Measurements from ENCODE around the gene NPAS3. TPM values are rescaled to one million over a fixed set of nuclear protein-coding genes. Genes with fewer than 3 reads are reported as not detected.

Gene NPAS3
- total RNA-seq, 1 experiment from 2014 or later, result 0.36 TPM

- Histone ChIP-seq H3K4me3 (ENCODE audit: low read length) (no peak overlapping the region), H2AFZ (ENCODE audit: low read length) (no peak overlapping the region), H3F3A (ENCODE audit: low read length, unreplicated experiment) (no peaks in the 10 kb centered on the region), H3K27ac (ENCODE audit: low read length) (no peak overlapping the region), H3K9me2 (replicated peaks; ENCODE audit: low read length) (no peaks in the 10 kb centered on the region; the same call in 1 of the 2 replicates), H3K9ac (ENCODE audit: low read length) (no peak overlapping the region), H3K27me3 (ENCODE audit: low read length) (no peaks in the 10 kb centered on the region), H4K20me1 (ENCODE audit: low read length) (no peaks in the 10 kb centered on the region), H3K79me2 (ENCODE audit: low read length) (no peaks in the 10 kb centered on the region), H3K9me3 (ENCODE audit: low read length) (no peaks in the 10 kb centered on the region), H3K36me3 (ENCODE audit: low read depth, low read length) (no peaks in the 10 kb centered on the region), H3K4me2 (ENCODE audit: low read length) (no peak overlapping the region), H3K4me1 (ENCODE audit: insufficient read depth, low read length) (no peaks in the 10 kb centered on the region)
- ATAC-seq (no peak), DNase-seq (no peak)
- ChIA-PET POLR2A (ENCODE audit: unreplicated experiment) (no interaction called here), CTCF (no interaction called here)
- BruUV-seq (replicated peaks), result no TSS peak
- TF ChIP-seq EZH2phosphoT487 (IDR thresholded peaks at IDR 0.05; ENCODE audit: borderline replicate concordance, low read length), result no peak
- TF ChIP-seq EZH2 (IDR thresholded peaks at IDR 0.05; ENCODE audit: low read length, unreplicated experiment), result no peak
- TF ChIP-seq, protein P1, sequence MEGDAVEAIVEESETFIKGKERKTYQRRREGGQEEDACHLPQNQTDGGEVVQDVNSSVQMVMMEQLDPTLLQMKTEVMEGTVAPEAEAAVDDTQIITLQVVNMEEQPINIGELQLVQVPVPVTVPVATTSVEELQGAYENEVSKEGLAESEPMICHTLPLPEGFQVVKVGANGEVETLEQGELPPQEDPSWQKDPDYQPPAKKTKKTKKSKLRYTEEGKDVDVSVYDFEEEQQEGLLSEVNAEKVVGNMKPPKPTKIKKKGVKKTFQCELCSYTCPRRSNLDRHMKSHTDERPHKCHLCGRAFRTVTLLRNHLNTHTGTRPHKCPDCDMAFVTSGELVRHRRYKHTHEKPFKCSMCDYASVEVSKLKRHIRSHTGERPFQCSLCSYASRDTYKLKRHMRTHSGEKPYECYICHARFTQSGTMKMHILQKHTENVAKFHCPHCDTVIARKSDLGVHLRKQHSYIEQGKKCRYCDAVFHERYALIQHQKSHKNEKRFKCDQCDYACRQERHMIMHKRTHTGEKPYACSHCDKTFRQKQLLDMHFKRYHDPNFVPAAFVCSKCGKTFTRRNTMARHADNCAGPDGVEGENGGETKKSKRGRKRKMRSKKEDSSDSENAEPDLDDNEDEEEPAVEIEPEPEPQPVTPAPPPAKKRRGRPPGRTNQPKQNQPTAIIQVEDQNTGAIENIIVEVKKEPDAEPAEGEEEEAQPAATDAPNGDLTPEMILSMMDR (conservative IDR thresholded peaks at IDR 0.05; ENCODE audit: low read depth, low read length), result no peak
- intact Hi-C loops (cut with micrococcal nuclease), result no loop called here
These were observed 515.4 kb downstream of the NPAS3 start for GRCh38 chr14:33454022-33454595.

DNA sequence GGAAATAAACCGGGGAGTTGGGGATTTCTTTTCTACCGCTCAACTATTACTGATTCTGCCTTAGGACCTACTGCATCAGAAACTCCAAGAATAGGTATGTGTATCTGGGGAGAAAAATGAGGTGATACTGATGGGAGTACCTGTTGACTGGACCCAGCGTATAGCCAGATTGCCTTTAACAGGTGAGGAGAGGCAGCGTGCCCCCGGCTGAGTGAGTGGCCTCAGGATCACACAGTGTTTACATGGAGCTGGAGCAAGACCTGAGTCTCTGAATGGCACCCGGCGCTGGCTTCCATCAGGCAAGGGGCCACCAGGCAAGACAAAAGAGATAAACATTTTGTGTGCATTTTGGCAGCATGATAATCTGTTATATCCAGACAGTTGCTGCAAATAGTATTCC, 516.0 kb downstream of the NPAS3 start:
- ChIA-PET POLR2A (ENCODE audit: unreplicated experiment) (no interaction called here), CTCF (no interaction called here)
- Histone ChIP-seq H3K9ac (ENCODE audit: low read length) (no peak overlapping the region), H3K27ac (ENCODE audit: low read length) (no peak overlapping the region), H2AFZ (ENCODE audit: low read length) (no peak overlapping the region), H3K79me2 (ENCODE audit: low read length) (no peaks in the 10 kb centered on the region), H3K36me3 (ENCODE audit: low read depth, low read length) (no peaks in the 10 kb centered on the region), H3K4me3 (ENCODE audit: low read length) (no peak overlapping the region), H3K4me1 (ENCODE audit: insufficient read depth, low read length) (no peaks in the 10 kb centered on the region), H3K27me3 (ENCODE audit: low read length) (no peaks in the 10 kb centered on the region), H4K20me1 (ENCODE audit: low read length) (no peaks in the 10 kb centered on the region), H3K4me2 (ENCODE audit: low read length) (no peak overlapping the region), H3K9me3 (ENCODE audit: low read length) (no peaks in the 10 kb centered on the region), H3F3A (ENCODE audit: low read length, unreplicated experiment) (no peaks in the 10 kb centered on the region), H3K9me2 (replicated peaks; ENCODE audit: low read length) (no peaks in the 10 kb centered on the region; the same call in 1 of the 2 replicates)
- ATAC-seq (no peak), DNase-seq (no peak)
- intact Hi-C loops (cut with micrococcal nuclease), result no loop called here
- no TSS peak for BruUV-seq (replicated peaks)
- TF ChIP-seq EZH2phosphoT487 (IDR thresholded peaks at IDR 0.05; ENCODE audit: borderline replicate concordance, low read length) (no peak), EZH2 (IDR thresholded peaks at IDR 0.05; ENCODE audit: low read length, unreplicated experiment) (no peak)
- TF ChIP-seq, protein P1 (conservative IDR thresholded peaks at IDR 0.05; ENCODE audit: low read depth, low read length), result no peak

GRCh38 chr14:33455654-33456345, 517.1 kb downstream of the NPAS3 start:
- H3K79me2 ChIP-seq (ENCODE audit: low read length), result no peaks in the 10 kb centered on the region
- H4K20me1 ChIP-seq (ENCODE audit: low read length), result no peaks in the 10 kb centered on the region
- no peak overlapping the region for H3K4me3 ChIP-seq (ENCODE audit: low read length)
- H3K9ac ChIP-seq (ENCODE audit: low read length), result no peak overlapping the region
- no peak overlapping the region for H2AFZ ChIP-seq (ENCODE audit: low read length)
- H3K4me1 ChIP-seq (ENCODE audit: insufficient read depth, low read length), result no peaks in the 10 kb centered on the region
- no peak overlapping the region for H3K27ac ChIP-seq (ENCODE audit: low read length)
- no TSS peak for BruUV-seq (replicated peaks)
- no peaks in the 10 kb centered on the region for H3K36me3 ChIP-seq (ENCODE audit: low read depth, low read length)
- H3K9me2 ChIP-seq (replicated peaks; ENCODE audit: low read length), result no peaks in the 10 kb centered on the region; the same call in 1 of the 2 replicates
- intact Hi-C loops (cut with micrococcal nuclease), result no loop called here
- CTCF ChIA-PET, result no interaction called here
- TF ChIP-seq EZH2phosphoT487 (IDR thresholded peaks at IDR 0.05; ENCODE audit: borderline replicate concordance, low read length), result no peak
- TF ChIP-seq, protein P1 (conservative IDR thresholded peaks at IDR 0.05; ENCODE audit: low read depth, low read length), result no peak
- no peak for TF ChIP-seq EZH2 (IDR thresholded peaks at IDR 0.05; ENCODE audit: low read length, unreplicated experiment)
- H3K27me3 ChIP-seq (ENCODE audit: low read length), result no peaks in the 10 kb centered on the region
- no peaks in the 10 kb centered on the region for H3F3A ChIP-seq (ENCODE audit: low read length, unreplicated experiment)
- H3K9me3 ChIP-seq (ENCODE audit: low read length), result no peaks in the 10 kb centered on the region
- no peak for ATAC-seq
- no peak for DNase-seq
- no peak overlapping the region for H3K4me2 ChIP-seq (ENCODE audit: low read length)
- POLR2A ChIA-PET (ENCODE audit: unreplicated experiment), result no interaction called here

All from PC-3 (cell line).